ENCODE data around the gene IL1RAP.

GRCh38 chr3:190676481-190676880, 162.6 kb downstream of the IL1RAP start:
- no peak for TF ChIP-seq EZH2 (IDR thresholded peaks at IDR 0.05; ENCODE audit: low read depth, unreplicated experiment)
- TF ChIP-seq, protein P1, sequence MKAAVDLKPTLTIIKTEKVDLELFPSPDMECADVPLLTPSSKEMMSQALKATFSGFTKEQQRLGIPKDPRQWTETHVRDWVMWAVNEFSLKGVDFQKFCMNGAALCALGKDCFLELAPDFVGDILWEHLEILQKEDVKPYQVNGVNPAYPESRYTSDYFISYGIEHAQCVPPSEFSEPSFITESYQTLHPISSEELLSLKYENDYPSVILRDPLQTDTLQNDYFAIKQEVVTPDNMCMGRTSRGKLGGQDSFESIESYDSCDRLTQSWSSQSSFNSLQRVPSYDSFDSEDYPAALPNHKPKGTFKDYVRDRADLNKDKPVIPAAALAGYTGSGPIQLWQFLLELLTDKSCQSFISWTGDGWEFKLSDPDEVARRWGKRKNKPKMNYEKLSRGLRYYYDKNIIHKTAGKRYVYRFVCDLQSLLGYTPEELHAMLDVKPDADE (IDR thresholded peaks at IDR 0.05), result no peak
- no peak for TF ChIP-seq CREB1 (CRISPR knock-in tag; IDR thresholded peaks at IDR 0.05; ENCODE audit: low read depth)
- no peak for TF ChIP-seq CTCF (conservative IDR thresholded peaks at IDR 0.05; ENCODE audit: low read depth in 2 of 2)
- TF ChIP-seq REST (IDR thresholded peaks at IDR 0.05; ENCODE audit: unreplicated experiment), result no peak
- no peak for TF ChIP-seq EZH2phosphoT487 (IDR thresholded peaks at IDR 0.05; ENCODE audit: unreplicated experiment)
- no peak for TF ChIP-seq POLR2AphosphoS5 (IDR thresholded peaks at IDR 0.05; ENCODE audit: low read depth)
- no peak for TF ChIP-seq ZNF331 (CRISPR knock-in tag; IDR thresholded peaks at IDR 0.05; ENCODE audit: low read depth)
- TF ChIP-seq, protein P2, sequence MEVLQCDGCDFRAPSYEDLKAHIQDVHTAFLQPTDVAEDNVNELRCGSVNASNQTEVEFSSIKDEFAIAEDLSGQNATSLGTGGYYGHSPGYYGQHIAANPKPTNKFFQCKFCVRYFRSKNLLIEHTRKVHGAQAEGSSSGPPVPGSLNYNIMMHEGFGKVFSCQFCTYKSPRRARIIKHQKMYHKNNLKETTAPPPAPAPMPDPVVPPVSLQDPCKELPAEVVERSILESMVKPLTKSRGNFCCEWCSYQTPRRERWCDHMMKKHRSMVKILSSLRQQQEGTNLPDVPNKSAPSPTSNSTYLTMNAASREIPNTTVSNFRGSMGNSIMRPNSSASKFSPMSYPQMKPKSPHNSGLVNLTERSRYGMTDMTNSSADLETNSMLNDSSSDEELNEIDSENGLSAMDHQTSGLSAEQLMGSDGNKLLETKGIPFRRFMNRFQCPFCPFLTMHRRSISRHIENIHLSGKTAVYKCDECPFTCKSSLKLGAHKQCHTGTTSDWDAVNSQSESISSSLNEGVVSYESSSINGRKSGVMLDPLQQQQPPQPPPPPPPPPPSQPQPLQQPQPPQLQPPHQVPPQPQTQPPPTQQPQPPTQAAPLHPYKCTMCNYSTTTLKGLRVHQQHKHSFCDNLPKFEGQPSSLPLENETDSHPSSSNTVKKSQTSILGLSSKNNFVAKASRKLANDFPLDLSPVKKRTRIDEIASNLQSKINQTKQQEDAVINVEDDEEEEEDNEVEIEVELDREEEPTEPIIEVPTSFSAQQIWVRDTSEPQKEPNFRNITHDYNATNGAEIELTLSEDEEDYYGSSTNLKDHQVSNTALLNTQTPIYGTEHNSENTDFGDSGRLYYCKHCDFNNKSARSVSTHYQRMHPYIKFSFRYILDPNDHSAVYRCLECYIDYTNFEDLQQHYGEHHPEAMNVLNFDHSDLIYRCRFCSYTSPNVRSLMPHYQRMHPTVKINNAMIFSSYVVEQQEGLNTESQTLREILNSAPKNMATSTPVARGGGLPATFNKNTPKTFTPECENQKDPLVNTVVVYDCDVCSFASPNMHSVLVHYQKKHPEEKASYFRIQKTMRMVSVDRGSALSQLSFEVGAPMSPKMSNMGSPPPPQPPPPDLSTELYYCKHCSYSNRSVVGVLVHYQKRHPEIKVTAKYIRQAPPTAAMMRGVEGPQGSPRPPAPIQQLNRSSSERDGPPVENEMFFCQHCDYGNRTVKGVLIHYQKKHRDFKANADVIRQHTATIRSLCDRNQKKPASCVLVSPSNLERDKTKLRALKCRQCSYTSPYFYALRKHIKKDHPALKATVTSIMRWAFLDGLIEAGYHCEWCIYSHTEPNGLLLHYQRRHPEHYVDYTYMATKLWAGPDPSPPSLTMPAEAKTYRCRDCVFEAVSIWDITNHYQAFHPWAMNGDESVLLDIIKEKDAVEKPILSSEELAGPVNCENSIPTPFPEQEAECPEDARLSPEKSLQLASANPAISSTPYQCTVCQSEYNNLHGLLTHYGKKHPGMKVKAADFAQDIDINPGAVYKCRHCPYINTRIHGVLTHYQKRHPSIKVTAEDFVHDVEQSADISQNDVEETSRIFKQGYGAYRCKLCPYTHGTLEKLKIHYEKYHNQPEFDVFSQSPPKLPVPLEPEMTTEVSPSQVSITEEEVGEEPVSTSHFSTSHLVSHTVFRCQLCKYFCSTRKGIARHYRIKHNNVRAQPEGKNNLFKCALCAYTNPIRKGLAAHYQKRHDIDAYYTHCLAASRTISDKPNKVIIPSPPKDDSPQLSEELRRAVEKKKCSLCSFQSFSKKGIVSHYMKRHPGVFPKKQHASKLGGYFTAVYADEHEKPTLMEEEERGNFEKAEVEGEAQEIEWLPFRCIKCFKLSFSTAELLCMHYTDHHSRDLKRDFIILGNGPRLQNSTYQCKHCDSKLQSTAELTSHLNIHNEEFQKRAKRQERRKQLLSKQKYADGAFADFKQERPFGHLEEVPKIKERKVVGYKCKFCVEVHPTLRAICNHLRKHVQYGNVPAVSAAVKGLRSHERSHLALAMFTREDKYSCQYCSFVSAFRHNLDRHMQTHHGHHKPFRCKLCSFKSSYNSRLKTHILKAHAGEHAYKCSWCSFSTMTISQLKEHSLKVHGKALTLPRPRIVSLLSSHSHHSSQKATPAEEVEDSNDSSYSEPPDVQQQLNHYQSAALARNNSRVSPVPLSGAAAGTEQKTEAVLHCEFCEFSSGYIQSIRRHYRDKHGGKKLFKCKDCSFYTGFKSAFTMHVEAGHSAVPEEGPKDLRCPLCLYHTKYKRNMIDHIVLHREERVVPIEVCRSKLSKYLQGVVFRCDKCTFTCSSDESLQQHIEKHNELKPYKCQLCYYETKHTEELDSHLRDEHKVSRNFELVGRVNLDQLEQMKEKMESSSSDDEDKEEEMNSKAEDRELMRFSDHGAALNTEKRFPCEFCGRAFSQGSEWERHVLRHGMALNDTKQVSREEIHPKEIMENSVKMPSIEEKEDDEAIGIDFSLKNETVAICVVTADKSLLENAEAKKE (CRISPR knock-in tag; IDR thresholded peaks at IDR 0.05), result no peak
- no peak for TF ChIP-seq ZNF114 (CRISPR knock-in tag; IDR thresholded peaks at IDR 0.05)
- no peak for TF ChIP-seq JUNB (IDR thresholded peaks at IDR 0.05; ENCODE audit: unreplicated experiment)
- TF ChIP-seq STAT1 (IDR thresholded peaks at IDR 0.05; ENCODE audit: unreplicated experiment), result no peak
- TF ChIP-seq NANOG (IDR thresholded peaks at IDR 0.05; ENCODE audit: borderline replicate concordance), result no peak
